CD14-positive monocyte (primary cell): Measurements from ENCODE around the gene ANGPTL8. TPM values are rescaled to one million over a fixed set of nuclear protein-coding genes. Genes with fewer than 3 reads are reported as not detected.
A peak's percentile ranks its signal among the peaks of the same experiment; 100 is the strongest.

Experiments
- DNase-seq, 3 donors: peaks; one replicate each; pipeline ENCODE4 v3.0.0-alpha.2; 2011 to 2022
- H2AFZ ChIP-seq: 2 replicates; pipeline ENCODE4 v1.6.0; 2012; ENCODE audit warnings: mild to moderate bottlenecking, low read depth, low read length, inconsistent platforms; ENCODE audit not compliant: insufficient read depth, poor library complexity, severe bottlenecking
- H3K27ac ChIP-seq, 2 donors: 1 replicate in 1 of 2; 2 replicates in 1 of 2; pipeline ENCODE4 v1.5.1; 2012 to 2013; ENCODE audit warnings: low read length in 2 of 2, control low read depth in 1 of 2, inconsistent platforms in 1 of 2, low read depth in 1 of 2, mild to moderate bottlenecking in 1 of 2
- H3K27me3 ChIP-seq, 2 donors: one replicate each; pipeline versions ENCODE4 v1.6.0 to v1.6.1; 2011 to 2013; ENCODE audit warnings: low read length in 2 of 2; ENCODE audit not compliant: control insufficient read depth in 2 of 2, insufficient read depth in 2 of 2
- H3K36me3 ChIP-seq, 2 donors: replicated peaks in 1 of 2; 1 replicate in 1 of 2; 2 replicates in 1 of 2; pipeline versions ENCODE4 v1.5.1 to v1.6.1; 2012 to 2013; ENCODE audit warnings: low read length in 2 of 2, control low read depth in 1 of 2, inconsistent platforms in 1 of 2, mild to moderate bottlenecking in 1 of 2; ENCODE audit not compliant: insufficient read depth in 2 of 2, control insufficient read depth in 1 of 2
- H3K4me1 ChIP-seq, 2 donors: 1 replicate in 1 of 2; 2 replicates in 1 of 2; pipeline versions ENCODE4 v1.5.1 to v1.6.1; 2012 to 2013; ENCODE audit warnings: low read length in 2 of 2, control low read depth in 1 of 2, inconsistent platforms in 1 of 2, mild to moderate bottlenecking in 1 of 2, moderate library complexity in 1 of 2; ENCODE audit not compliant: insufficient read depth in 2 of 2, control insufficient read depth in 1 of 2
- H3K4me2 ChIP-seq: replicated peaks from 2 replicates; pipeline ENCODE3; 2012; ENCODE audit warnings: low read length, moderate library complexity, mild to moderate bottlenecking; ENCODE audit not compliant: poor library complexity, severe bottlenecking; ENCODE audit errors: extremely low read depth
- H3K4me3 ChIP-seq, 3 experiments: fragments of 200-600 bp in 1 of 3; sonication (generic) in 1 of 3; replicated peaks in 1 of 3; 1 replicate in 2 of 3; 2 replicates in 1 of 3; pipeline ENCODE4 v1.5.1; 2011 to 2013; ENCODE audit warnings: low read length in 3 of 3, mild to moderate bottlenecking in 3 of 3, control low read depth in 2 of 3, low read depth in 2 of 3, inconsistent platforms in 1 of 3, moderate library complexity in 1 of 3
- H3K79me2 ChIP-seq: 2 replicates; pipeline ENCODE4 v1.6.0; 2012; ENCODE audit warnings: mild to moderate bottlenecking, control low read depth, inconsistent platforms, low read length, moderate library complexity; ENCODE audit not compliant: insufficient read depth
- H3K9ac ChIP-seq: 2 replicates; pipeline ENCODE4 v1.6.0; 2017; ENCODE audit warnings: low read length, mild to moderate bottlenecking; ENCODE audit not compliant: insufficient read depth, poor library complexity, severe bottlenecking
- H3K9me3 ChIP-seq, 2 donors: replicated peaks in 1 of 2; 1 replicate in 1 of 2; 2 replicates in 1 of 2; pipeline versions ENCODE4 v1.5.1 to v1.6.1; 2012 to 2013; ENCODE audit warnings: low read length in 2 of 2, control low read depth in 1 of 2; ENCODE audit not compliant: control insufficient read depth in 1 of 2, insufficient read depth in 1 of 2
- H4K20me1 ChIP-seq: 2 replicates; pipeline ENCODE4 v1.6.0; 2012; ENCODE audit warnings: mild to moderate bottlenecking, low read length, control low read depth, moderate library complexity; ENCODE audit not compliant: insufficient read depth
- H3K27ac Mint-ChIP-seq, 7 donors: one replicate each; pipeline ENCODE4 v1.8.0; 2020; ENCODE audit warnings: mild to moderate bottlenecking in 7 of 7, mixed read lengths in 7 of 7, moderate library complexity in 6 of 7, inconsistent platforms in 2 of 7
- H3K27me3 Mint-ChIP-seq, 3 donors: one replicate each; pipeline ENCODE4 v1.8.0; 2021 to 2022; ENCODE audit warnings: low read depth in 3 of 3, mild to moderate bottlenecking in 3 of 3, mixed read lengths in 3 of 3, moderate library complexity in 3 of 3, inconsistent platforms in 1 of 3
- H3K36me3 Mint-ChIP-seq, 2 donors: one replicate each; pipeline ENCODE4 v1.8.0; 2020; ENCODE audit warnings: mixed read lengths in 2 of 2, inconsistent platforms in 1 of 2, mild to moderate bottlenecking in 1 of 2
- H3K4me1 Mint-ChIP-seq: one replicate; pipeline ENCODE4 v1.8.0; 2020; ENCODE audit warnings: mild to moderate bottlenecking, mixed read lengths
- H3K4me3 Mint-ChIP-seq, 2 donors: one replicate each; pipeline ENCODE4 v1.8.0; 2020; ENCODE audit warnings: mild to moderate bottlenecking in 2 of 2, mixed read lengths in 2 of 2, moderate library complexity in 1 of 2
- H3K9me3 Mint-ChIP-seq, 7 donors: one replicate each; pipeline ENCODE4 v1.8.0; 2020 to 2022; ENCODE audit warnings: mixed read lengths in 7 of 7, mild to moderate bottlenecking in 6 of 7, moderate library complexity in 6 of 7, inconsistent platforms in 2 of 7
- CTCF ChIP-seq: fragments of 200-600 bp; IDR thresholded peaks from one replicate; pipeline ENCODE4 v1.8.0; 2022; ENCODE audit warnings: antibody characterized with exemption, mild to moderate bottlenecking
- WGBS: methylation state at CpG from one replicate; pipeline ENCODE4 v1.1.5; 2013; ENCODE audit warnings: missing lambda C conversion rate; ENCODE audit not compliant: insufficient coverage; 5-methylcytosine and 5-hydroxymethylcytosine counted together
- intact Hi-C, 2 donors: fragments of 100-400 bp; cut with micrococcal nuclease; formaldehyde crosslinking; loops; one replicate each; pipeline versions ENCODE4 v1.15.0 to v1.15.1; 2023
- polyA plus RNA-seq, 3 donors: library from polyadenylated mRNA; depleted of rRNA in 1 of 3; unstranded in 2 of 3; stranded (reverse) in 1 of 3; fragments of 300-500 nt in 2 of 3; fragments of >200 nt in 1 of 3; fragmentation: Illumina TruSeq in 2 of 3; gene quantifications; 1 replicate in 2 of 3; 2 replicates in 1 of 3; pipeline ENCODE4 v1.2.3, GENCODE V29; 2012 to 2021

The ANGPTL8 gene
- polyA plus RNA-seq, 3 donors = not detected

- 57% methylated on average over 3 of the region's 9 CpGs for WGBS
- H3K4me1 Mint-ChIP-seq = peaks cover 11% of the 10 kb centered on the region
- intact Hi-C loops = loop anchor here in 1 of 2 donors (5.0 kb wide), 1 partner anchor 169 kb away; no protein-coding TSS in a partner anchor
- no peak overlapping the region for H3K27ac Mint-ChIP-seq
- H3K36me3 Mint-ChIP-seq = no peaks in the 10 kb centered on the region
- peak overlapping the region in 1 of 2 donors; percentile 2 for H3K4me3 Mint-ChIP-seq
- no peaks in the 10 kb centered on the region for H3K79me2 ChIP-seq
- peaks cover 0 to 4% of the 10 kb centered on the region in 2 donors for H3K9me3 ChIP-seq
- TF ChIP-seq CTCF = no peak
- H2AFZ ChIP-seq = no peak overlapping the region
- no peak overlapping the region for H3K4me2 ChIP-seq
- H3K27me3 Mint-ChIP-seq = peaks cover 8 to 25% (median 11%) of the 10 kb centered on the region in 3 donors
- H3K36me3 ChIP-seq = no peaks in the 10 kb centered on the region
- H3K4me3 ChIP-seq = no peak overlapping the region
- DNase-seq = no peak
- H3K27me3 ChIP-seq = no peaks in the 10 kb centered on the region
- H3K27ac ChIP-seq = no peak overlapping the region
- H3K4me1 ChIP-seq = peaks cover 0 to 11% of the 10 kb centered on the region in 2 donors
- peaks cover 0 to 9% (median 3%) of the 10 kb centered on the region in 7 donors for H3K9me3 Mint-ChIP-seq
- no peak overlapping the region for H3K9ac ChIP-seq
- H4K20me1 ChIP-seq = no peaks in the 10 kb centered on the region
Measured at GRCh38 chr19:11205939-11206570, 33.4 kb upstream of the ANGPTL8 start.

GRCh38 chr19:11208561-11209471, 30.6 kb upstream of the ANGPTL8 start:
- Histone ChIP-seq H3K27me3 (no peaks in the 10 kb centered on the region), H2AFZ (no peak overlapping the region), H3K4me3 (no peak overlapping the region), H4K20me1 (no peaks in the 10 kb centered on the region), H3K9ac (no peak overlapping the region), H3K36me3 (no peaks in the 10 kb centered on the region), H3K79me2 (no peaks in the 10 kb centered on the region), H3K4me1 (peaks cover 0 to 3% of the 10 kb centered on the region in 2 donors), H3K4me2 (no peak overlapping the region), H3K9me3 (peaks cover 0 to 4% of the 10 kb centered on the region in 2 donors), H3K27ac (no peak overlapping the region)
- no peak for DNase-seq
- intact Hi-C loops = loop anchor here in 1 of 2 donors (5.0 kb wide), 1 partner anchor 172 kb away; no protein-coding TSS in a partner anchor
- Mint-ChIP-seq H3K36me3 (no peaks in the 10 kb centered on the region), H3K9me3 (peaks cover 0 to 12% (median 3%) of the 10 kb centered on the region in 7 donors), H3K27ac (peak overlapping the region in 3 of 7 donors; percentile 42 to 84 (median 68)), H3K4me3 (no peak overlapping the region), H3K4me1 (peaks cover 4% of the 10 kb centered on the region), H3K27me3 (peaks cover 4 to 25% (median 11%) of the 10 kb centered on the region in 3 donors)
- TF ChIP-seq CTCF = no peak
- 92% methylated on average over 24 of the region's 38 CpGs for WGBS
